ENCODE measurements around the gene SLC6A6. TPM values are rescaled to one million over a fixed set of nuclear protein-coding genes. Genes with fewer than 3 reads are reported as not detected.

SLC6A6 gene
- total RNA-seq, 3 donors from 2014 or later = 22.1 to 52.4 (median 27.5) TPM

- H3K9me3 ChIP-seq = no peaks in the 10 kb centered on the region
- intact Hi-C loops (cut with DNase I; ENCODE audit: low total_unique reads) = no loop called here
- TF ChIP-seq CTCF (IDR thresholded peaks at IDR 0.05) (no peak), POLR2A (IDR thresholded peaks at IDR 0.05) (no peak), POLR2AphosphoS5 (IDR thresholded peaks at IDR 0.05) (no peak)
- H3K36me3 ChIP-seq = peaks cover 3% of the 10 kb centered on the region
- no peak for DNase-seq (ENCODE audit: low spot score in 2 of 2)
- no peaks in the 10 kb centered on the region for H3K27me3 ChIP-seq
- peaks cover 0 to 4% of the 10 kb centered on the region in 2 donors for H3K4me1 ChIP-seq
- no peak overlapping the region for H3K4me3 ChIP-seq
- no peak overlapping the region for H3K27ac ChIP-seq
Observed at GRCh38 chr3:14477311-14477935, 75.0 kb downstream of the SLC6A6 start.

GRCh38 chr3:14478956-14479550 is 76.6 kb downstream of the SLC6A6 start:
- H3K9me3 ChIP-seq = no peaks in the 10 kb centered on the region
- no peak overlapping the region for H3K4me3 ChIP-seq
- peaks cover 0 to 4% of the 10 kb centered on the region in 2 donors for H3K4me1 ChIP-seq
- TF ChIP-seq POLR2A (IDR thresholded peaks at IDR 0.05) (no peak), CTCF (IDR thresholded peaks at IDR 0.05) (no peak), POLR2AphosphoS5 (IDR thresholded peaks at IDR 0.05) (no peak)
- peaks cover 2% of the 10 kb centered on the region for H3K36me3 ChIP-seq
- H3K27me3 ChIP-seq = no peaks in the 10 kb centered on the region
- H3K27ac ChIP-seq = no peak overlapping the region
- no peak for DNase-seq (ENCODE audit: low spot score in 2 of 2)
- intact Hi-C loops (cut with DNase I; ENCODE audit: low total_unique reads) = no loop called here

- H3K4me3 ChIP-seq = no peak overlapping the region
- H3K27ac ChIP-seq = no peak overlapping the region
- intact Hi-C loops (cut with DNase I; ENCODE audit: low total_unique reads) = no loop called here
- no peak for DNase-seq (ENCODE audit: low spot score in 2 of 2)
- no peaks in the 10 kb centered on the region for H3K36me3 ChIP-seq
- H3K9me3 ChIP-seq = no peaks in the 10 kb centered on the region
- H3K4me1 ChIP-seq = peaks cover 0 to 4% of the 10 kb centered on the region in 2 donors
- TF ChIP-seq POLR2AphosphoS5 (IDR thresholded peaks at IDR 0.05) (no peak), POLR2A (IDR thresholded peaks at IDR 0.05) (no peak), CTCF (IDR thresholded peaks at IDR 0.05) (no peak)
- no peaks in the 10 kb centered on the region for H3K27me3 ChIP-seq
Observed at GRCh38 chr3:14479591-14479990, 77.2 kb downstream of the SLC6A6 start.

- intact Hi-C loops (cut with DNase I; ENCODE audit: low total_unique reads) = loop anchor here (10.0 kb wide), 1 partner anchor 324 kb away; no protein-coding TSS in a partner anchor
- peaks cover 0 to 4% of the 10 kb centered on the region in 2 donors for H3K4me1 ChIP-seq
- TF ChIP-seq POLR2AphosphoS5 (IDR thresholded peaks at IDR 0.05) (no peak), POLR2A (IDR thresholded peaks at IDR 0.05) (no peak), CTCF (IDR thresholded peaks at IDR 0.05) (no peak)
- no peak overlapping the region for H3K4me3 ChIP-seq
- DNase-seq (ENCODE audit: low spot score in 2 of 2) = no peak
- H3K36me3 ChIP-seq = no peaks in the 10 kb centered on the region
- H3K27me3 ChIP-seq = no peaks in the 10 kb centered on the region
- no peak overlapping the region for H3K27ac ChIP-seq
- no peaks in the 10 kb centered on the region for H3K9me3 ChIP-seq
Observed at GRCh38 chr3:14480207-14481017, 78.0 kb downstream of the SLC6A6 start.

Data from breast epithelium (tissue), 4 donors.